ENCODE results near the gene ZSCAN32. TPM values are rescaled to one million over a fixed set of nuclear protein-coding genes. Genes with fewer than 3 reads are reported as not detected.

Gene ZSCAN32
- 12.3 to 18.3 TPM (median 16.1 TPM) in 5 replicates for total RNA-seq (2022; extraction: Qiagen RNA extraction; ENCODE audit: low read depth)

GRCh38 chr16:3400779-3401688, at the start of gene ZSCAN32, which contains the start of gene ZNF174:
Gene ZSCAN32 (minus strand): TSS chr16:3401004. CDS start chr16:3397557, 3,447 bp downstream.
Gene ZNF174 (plus strand): TSS chr16:3401215. CDS start chr16:3402005, 790 bp downstream.

GRCh38 chr16:3443108-3444031, 42.6 kb upstream of the ZSCAN32 start, which contains the start of the genes NAA60 and ZNF597:
Gene NAA60 (plus strand): TSS chr16:3443680. CDS start chr16:3476228, 32,548 bp downstream.
Gene ZNF597 (minus strand): TSS chr16:3443504. CDS start chr16:3443153, 351 bp downstream.

GRCh38 chr16:3355589-3355988, 45.2 kb downstream of the ZSCAN32 start, which contains the start of gene OR2C1:
Gene OR2C1 (plus strand): TSS chr16:3355889. CDS start chr16:3355941, 52 bp downstream.

Other genes starting within 250 kb of the ZSCAN32 start
- 0.18 to 0.67 TPM (median 0.35 TPM) in 4 of 5 replicates, not detected in the other for gene OR1F1, start 212.8 kb downstream of the ZSCAN32 start, total RNA-seq (2022; extraction: Qiagen RNA extraction; ENCODE audit: low read depth)
- gene ZNF200, start 165.8 kb downstream of the ZSCAN32 start, total RNA-seq (2022; extraction: Qiagen RNA extraction; ENCODE audit: low read depth) = 7.9 to 8.4 TPM (median 8.2 TPM) in 5 replicates
- 0.16 TPM in 1 of 5 replicates, not detected in the others for gene MEFV, start 144.4 kb downstream of the ZSCAN32 start, total RNA-seq (2022; extraction: Qiagen RNA extraction; ENCODE audit: low read depth)
- 34.5 to 40.6 TPM (median 38.5 TPM) in 5 replicates for gene ZNF263, start 117.5 kb downstream of the ZSCAN32 start, total RNA-seq (2022; extraction: Qiagen RNA extraction; ENCODE audit: low read depth)
- 0.73 to 1.7 TPM (median 1.2 TPM) in 5 replicates for gene TIGD7, start 95.6 kb downstream of the ZSCAN32 start, total RNA-seq (2022; extraction: Qiagen RNA extraction; ENCODE audit: low read depth)
- gene ZNF75A, start 95.5 kb downstream of the ZSCAN32 start, total RNA-seq (2022; extraction: Qiagen RNA extraction; ENCODE audit: low read depth) = 9.1 to 11.4 TPM (median 10.3 TPM) in 5 replicates
- gene OR2C1, start 45.1 kb downstream of the ZSCAN32 start, total RNA-seq (2022; extraction: Qiagen RNA extraction; ENCODE audit: low read depth) = not detected in 5 replicates
- gene ZNF174, start 211 bp upstream of the ZSCAN32 start, total RNA-seq (2022; extraction: Qiagen RNA extraction; ENCODE audit: low read depth) = 11.8 to 13.9 TPM (median 13.3 TPM) in 5 replicates
- 0.90 to 1.3 TPM (median 0.96 TPM) in 5 replicates for gene ZNF597, start 42.5 kb upstream of the ZSCAN32 start, total RNA-seq (2022; extraction: Qiagen RNA extraction; ENCODE audit: low read depth)
- gene NAA60, start 42.7 kb upstream of the ZSCAN32 start, total RNA-seq (2022; extraction: Qiagen RNA extraction; ENCODE audit: low read depth) = 43.4 to 54.2 TPM (median 51.8 TPM) in 5 replicates
- gene C16orf90, start 94.5 kb upstream of the ZSCAN32 start, total RNA-seq (2022; extraction: Qiagen RNA extraction; ENCODE audit: low read depth) = not detected in 5 replicates
- gene CLUAP1, start 100.0 kb upstream of the ZSCAN32 start, total RNA-seq (2022; extraction: Qiagen RNA extraction; ENCODE audit: low read depth) = 16.6 to 21.5 TPM (median 18.3 TPM) in 5 replicates
- 0.03 to 0.15 TPM in 2 of 5 replicates, not detected in the others for gene NLRC3, start 176.4 kb upstream of the ZSCAN32 start, total RNA-seq (2022; extraction: Qiagen RNA extraction; ENCODE audit: low read depth)
- gene SLX4, start 210.6 kb upstream of the ZSCAN32 start, total RNA-seq (2022; extraction: Qiagen RNA extraction; ENCODE audit: low read depth) = 3.7 to 5.7 TPM (median 4.6 TPM) in 5 replicates